DMS114 treated with DMSO at 0.1 percent for 48 hours (cell line): Measurements from ENCODE around the gene HSF4.
"Not testable (repeated sequence)": the region's sequence is repeated elsewhere in the genome, so short reads cannot be mapped to it uniquely, and the experiment has no call there.

Experiments
- DNase-seq: peaks from one replicate; lab custom pipeline; 2025; ENCODE audit not compliant: unreplicated experiment; lab: John Stamatoyannopoulos, UW

The HSF4 gene

DNA sequence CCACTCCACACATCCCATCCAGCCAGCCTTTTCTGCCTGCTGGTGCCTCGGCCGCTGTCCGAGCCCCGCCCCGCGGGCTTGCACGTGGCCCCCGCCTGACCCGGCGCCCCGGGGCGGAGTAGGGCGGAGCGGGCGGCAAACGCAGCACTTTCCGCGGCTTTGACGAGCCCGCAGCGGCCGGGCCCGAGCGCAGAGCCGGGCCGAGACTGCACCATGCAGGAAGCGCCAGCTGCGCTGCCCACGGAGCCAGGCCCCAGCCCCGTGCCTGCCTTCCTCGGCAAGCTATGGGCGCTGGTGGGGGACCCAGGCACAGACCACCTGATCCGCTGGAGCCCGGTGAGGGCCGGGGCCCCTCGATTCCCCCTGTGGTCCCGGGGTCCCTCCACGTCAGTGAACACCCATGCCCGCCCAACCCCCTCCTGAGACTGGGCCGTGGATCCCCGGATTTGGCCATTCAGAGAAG is at the start of gene HSF4:
HSF4 (plus strand) TSS at position 147 of the 463 bp plus-strand sequence; CDS start at position 214, 67 bp downstream.
- no peak for DNase-seq

- DNase-seq, result no peak
Observed at GRCh38 chr16:67114793-67115192, 49.8 kb upstream of the HSF4 start.

DNA sequence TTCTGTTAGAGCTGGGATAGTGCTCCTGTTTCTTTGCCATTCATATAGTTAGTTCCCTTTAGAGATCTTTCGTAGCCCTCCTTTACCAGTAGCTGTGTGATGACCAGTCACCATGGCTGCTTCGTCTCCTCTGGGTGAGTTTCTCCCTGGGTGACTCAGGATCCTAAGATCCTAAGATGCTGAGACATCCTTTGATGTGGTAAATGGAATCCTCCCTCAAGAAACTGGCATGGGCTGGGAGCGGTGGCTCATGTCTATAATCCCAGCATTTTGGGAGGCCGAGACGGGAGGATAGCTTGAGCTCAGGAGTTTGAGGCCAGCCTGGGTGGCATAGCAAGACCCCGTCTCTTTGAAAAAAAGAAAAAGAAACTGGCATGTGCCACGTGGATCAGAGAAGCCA is 48.9 kb upstream of the HSF4 start:
- DNase-seq, result no peak

GRCh38 chr16:67116388-67117311 is 47.9 kb upstream of the HSF4 start:
- no peak for DNase-seq

DNA sequence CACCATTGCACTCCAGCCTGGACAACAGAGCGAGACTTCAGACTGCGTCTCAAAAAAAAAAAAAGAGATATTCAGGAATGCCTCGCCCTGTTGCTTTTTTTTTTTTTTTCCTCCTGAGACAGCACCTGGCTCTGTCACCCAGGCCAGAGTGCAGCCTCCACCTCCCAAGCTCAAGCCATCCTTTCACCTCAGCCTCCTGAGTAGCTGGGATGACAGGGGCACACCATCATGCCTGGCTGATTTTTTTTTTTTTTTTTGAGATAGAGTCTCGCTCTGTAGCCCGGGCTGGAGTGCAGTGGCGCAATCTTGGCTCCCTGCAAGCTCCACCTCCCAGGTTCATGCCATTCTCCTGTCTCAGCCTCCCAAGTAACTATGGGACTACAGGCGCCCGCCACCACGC is 46.8 kb upstream of the HSF4 start:
- DNase-seq, result no peak

- no peak for DNase-seq
Observed at GRCh38 chr16:67120025-67120424, 44.5 kb upstream of the HSF4 start.

GRCh38 chr16:67122799-67123198 is 41.7 kb upstream of the HSF4 start:
- DNase-seq, result not testable (repeated sequence)

DNA sequence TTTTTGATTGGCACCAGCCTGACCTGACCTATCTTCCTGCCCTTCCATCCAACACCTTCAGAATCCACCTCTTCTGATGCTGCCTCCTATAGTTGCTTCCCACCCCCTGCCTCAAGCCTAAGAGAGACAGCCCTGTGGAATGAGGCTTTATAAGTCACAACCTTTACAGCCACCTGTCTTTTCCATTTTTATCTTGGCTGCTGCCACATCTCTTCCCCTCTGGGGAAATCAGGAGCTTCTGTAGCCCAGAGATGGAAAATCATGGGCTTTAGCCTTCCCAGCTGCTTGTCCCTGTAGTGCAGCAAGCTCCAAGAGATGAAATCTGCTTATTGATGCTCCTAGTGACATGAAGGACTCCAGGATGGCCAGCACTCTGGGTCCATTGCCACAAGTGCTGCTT is 36.1 kb upstream of the HSF4 start:
- DNase-seq, result no peak

- DNase-seq, result no peak
Observed at GRCh38 chr16:67128887-67129286, 35.7 kb upstream of the HSF4 start.

GRCh38 chr16:67129422-67129821 is 35.1 kb upstream of the HSF4 start:
- no peak for DNase-seq

GRCh38 chr16:67137605-67138004 is 26.9 kb upstream of the HSF4 start:
- no peak for DNase-seq

GRCh38 chr16:67141391-67141790 is 23.2 kb upstream of the HSF4 start:
- DNase-seq, result no peak

- no peak for DNase-seq
Observed at GRCh38 chr16:67142342-67142741, 22.2 kb upstream of the HSF4 start.

GRCh38 chr16:67144943-67145342 is 19.6 kb upstream of the HSF4 start:
- DNase-seq, result no peak

DNA sequence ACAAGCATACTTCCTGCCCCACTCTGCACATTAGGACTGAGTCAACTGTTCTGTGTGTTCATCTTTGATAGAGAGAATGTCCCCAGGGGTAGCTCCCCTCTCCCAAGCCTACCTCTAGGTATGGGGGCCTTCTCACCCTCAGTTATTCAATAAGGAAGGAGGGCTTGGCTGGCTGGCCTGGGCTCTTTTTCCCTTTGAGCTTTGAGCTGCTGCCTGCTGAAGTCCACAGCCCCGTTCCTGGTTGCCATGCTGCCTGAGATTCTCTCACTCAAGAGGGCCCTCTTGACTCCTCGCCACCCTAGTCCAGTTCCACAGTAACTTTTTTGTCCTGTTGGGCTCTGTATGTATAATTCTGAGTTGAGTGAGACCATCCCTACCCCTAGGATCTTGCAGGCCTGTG is 18.8 kb upstream of the HSF4 start:
- no peak for DNase-seq

- DNase-seq, result no peak
Observed at GRCh38 chr16:67146523-67147357, 17.8 kb upstream of the HSF4 start.

GRCh38 chr16:67147437-67148140 is 17.0 kb upstream of the HSF4 start:
- DNase-seq, result no peak

DNA sequence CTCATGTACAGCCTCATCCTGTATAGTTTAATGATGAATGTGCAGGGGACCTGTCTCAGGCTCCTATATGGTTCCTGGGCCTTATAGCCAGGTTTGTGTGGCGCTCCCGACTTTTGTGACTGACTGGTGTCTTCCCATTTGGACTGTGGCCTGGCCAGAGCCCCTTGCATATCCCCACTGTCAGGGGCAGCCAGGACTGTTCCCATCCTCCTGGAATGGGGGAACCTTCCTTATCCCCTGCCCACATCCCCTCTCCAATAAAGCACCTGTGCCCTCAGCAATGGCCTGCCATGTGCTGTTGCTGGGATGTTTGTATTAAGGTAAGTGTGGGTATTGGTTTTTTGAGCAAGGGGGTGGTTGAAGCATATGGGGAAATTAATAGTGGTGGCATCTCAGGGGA is 16.3 kb upstream of the HSF4 start:
- DNase-seq, result no peak

DNA sequence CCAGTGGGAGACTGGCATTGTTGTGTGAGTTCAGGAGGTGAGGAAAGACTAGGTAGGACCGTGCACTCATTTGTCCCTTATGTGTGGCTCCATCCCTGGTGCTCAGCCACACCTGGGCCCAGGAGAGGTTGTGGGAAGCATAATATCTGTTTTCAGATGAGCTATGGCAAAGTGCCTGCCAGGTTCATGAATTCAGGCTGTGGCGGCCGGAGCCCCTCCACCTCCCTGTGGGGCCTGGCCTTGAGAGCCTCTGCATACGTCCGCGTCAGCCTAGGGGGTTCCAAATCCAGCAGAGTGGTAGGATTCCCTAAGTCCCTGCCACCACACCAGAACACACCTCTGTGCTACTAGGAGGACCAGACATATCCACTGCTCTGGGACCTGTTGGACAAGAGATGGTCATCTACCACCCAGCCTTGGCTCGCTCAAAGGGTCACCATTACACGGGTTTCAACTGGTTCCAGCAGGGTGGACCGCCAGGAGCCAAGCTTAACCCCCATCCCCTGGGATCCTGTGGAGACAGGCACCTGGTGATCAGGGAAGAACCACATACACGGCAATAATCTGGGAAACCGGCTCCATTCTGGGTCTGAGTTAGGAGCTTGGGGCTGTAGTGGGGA is 15.8 kb upstream of the HSF4 start:
- DNase-seq, result no peak

DNA sequence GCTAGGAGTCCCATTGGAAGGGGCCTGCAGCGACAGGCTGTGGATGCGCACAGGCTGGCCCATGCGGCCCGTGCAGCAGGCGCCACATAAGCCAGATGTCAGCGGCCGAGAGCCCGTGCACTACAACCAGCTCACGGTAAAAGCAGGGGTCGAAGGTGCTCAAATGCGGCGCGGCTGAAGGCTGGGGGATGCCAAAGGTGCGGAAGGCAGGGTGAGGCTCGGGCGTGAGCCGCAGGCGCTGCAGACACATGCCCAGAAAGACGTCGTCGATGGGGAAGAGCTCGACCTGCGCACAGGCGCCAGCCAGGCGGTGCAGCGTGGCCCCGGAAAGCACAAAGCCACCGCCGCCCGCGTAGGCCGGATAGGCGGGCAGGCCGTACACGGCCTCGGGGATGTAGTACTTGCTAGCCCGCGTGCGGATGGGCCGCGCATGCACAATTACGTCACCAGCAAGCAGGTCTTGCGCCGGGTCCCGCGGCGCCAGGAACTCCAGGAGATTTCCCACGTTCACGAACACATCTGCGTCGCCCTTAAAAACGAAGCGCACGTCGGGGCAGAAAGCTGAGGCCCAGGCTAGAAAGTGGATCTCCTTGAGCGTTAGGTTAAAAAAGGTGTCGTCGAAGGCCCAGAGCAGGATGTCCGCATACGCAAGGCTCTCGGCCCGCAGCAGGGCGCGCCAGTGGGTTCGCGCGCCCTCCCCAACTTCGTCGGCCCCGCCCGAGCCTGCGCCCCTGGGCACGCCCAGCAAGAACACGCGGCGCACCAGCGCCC is 15.1 kb upstream of the HSF4 start:
- no peak for DNase-seq
